Erythroblast (primary cell): ENCODE results near the gene BOK.

Source experiments
- DNase-seq, 2 experiments: peaks; one replicate each; lab custom pipeline; 2025; lab: John Stamatoyannopoulos, UW
- GATA1 ChIP-seq: IDR thresholded peaks from 2 replicates; pipeline ENCODE4 v1.6.1; 2011; ENCODE audit warnings: low read depth, mild to moderate bottlenecking, control low read depth, low read length, moderate library complexity
- POLR2A ChIP-seq: IDR thresholded peaks from 2 replicates; pipeline ENCODE4 v1.6.1; 2011; ENCODE audit warnings: mild to moderate bottlenecking, low read length

The BOK gene

GRCh38 chr2:241545523-241546473, 12.7 kb upstream of the BOK start:
- no peak for DNase-seq
- no peak for TF ChIP-seq POLR2A
- TF ChIP-seq GATA1 = no peak

GRCh38 chr2:241546771-241547498, 11.6 kb upstream of the BOK start:
- TF ChIP-seq POLR2A = no peak
- TF ChIP-seq GATA1 = no peak
- DNase-seq = no peak

- no peak for TF ChIP-seq GATA1
- TF ChIP-seq POLR2A = no peak
- DNase-seq = no peak
Measured at GRCh38 chr2:241547781-241548450, 10.6 kb upstream of the BOK start.

- no peak for DNase-seq
- TF ChIP-seq GATA1 (no peak), POLR2A (no peak)
Measured at GRCh38 chr2:241548451-241548835, 10.1 kb upstream of the BOK start.

GRCh38 chr2:241550616-241551580, 7.6 kb upstream of the BOK start:
- no peak for TF ChIP-seq POLR2A
- no peak for TF ChIP-seq GATA1
- no peak for DNase-seq

GRCh38 chr2:241551599-241551997, 6.9 kb upstream of the BOK start:
- TF ChIP-seq GATA1 = no peak
- no peak for TF ChIP-seq POLR2A

GRCh38 chr2:241551998-241552737, 6.4 kb upstream of the BOK start:
- TF ChIP-seq GATA1 (no peak), POLR2A (no peak)
- no peak for DNase-seq

More at GRCh38 chr2:241551599-241551997, 6.9 kb upstream of the BOK start:
- no peak for DNase-seq

GRCh38 chr2:241553512-241553830, 5.1 kb upstream of the BOK start:
- no peak for DNase-seq

GRCh38 chr2:241553981-241554380, 4.6 kb upstream of the BOK start:
- no peak for TF ChIP-seq GATA1
- DNase-seq = no peak

More at GRCh38 chr2:241553512-241553830, 5.1 kb upstream of the BOK start:
- TF ChIP-seq GATA1 = no peak
- TF ChIP-seq POLR2A = no peak

GRCh38 chr2:241554610-241555322, 3.8 kb upstream of the BOK start:
- no peak for DNase-seq
- TF ChIP-seq GATA1 (no peak), POLR2A (no peak)

GRCh38 chr2:241555711-241556110, 2.8 kb upstream of the BOK start:
- no peak for DNase-seq
- TF ChIP-seq GATA1 (no peak), POLR2A (no peak)
